GM03348 (cell line): Measurements from ENCODE around the gene SRF.

ENCODE experiments used
- DNase-seq: peaks from one replicate; pipeline ENCODE4 v3.0.0; 2012; ENCODE audit warnings: low spot score

The SRF gene

GRCh38 chr6:43183441-43183840 is 12.4 kb downstream of the SRF start:
- no peak for DNase-seq

DNA sequence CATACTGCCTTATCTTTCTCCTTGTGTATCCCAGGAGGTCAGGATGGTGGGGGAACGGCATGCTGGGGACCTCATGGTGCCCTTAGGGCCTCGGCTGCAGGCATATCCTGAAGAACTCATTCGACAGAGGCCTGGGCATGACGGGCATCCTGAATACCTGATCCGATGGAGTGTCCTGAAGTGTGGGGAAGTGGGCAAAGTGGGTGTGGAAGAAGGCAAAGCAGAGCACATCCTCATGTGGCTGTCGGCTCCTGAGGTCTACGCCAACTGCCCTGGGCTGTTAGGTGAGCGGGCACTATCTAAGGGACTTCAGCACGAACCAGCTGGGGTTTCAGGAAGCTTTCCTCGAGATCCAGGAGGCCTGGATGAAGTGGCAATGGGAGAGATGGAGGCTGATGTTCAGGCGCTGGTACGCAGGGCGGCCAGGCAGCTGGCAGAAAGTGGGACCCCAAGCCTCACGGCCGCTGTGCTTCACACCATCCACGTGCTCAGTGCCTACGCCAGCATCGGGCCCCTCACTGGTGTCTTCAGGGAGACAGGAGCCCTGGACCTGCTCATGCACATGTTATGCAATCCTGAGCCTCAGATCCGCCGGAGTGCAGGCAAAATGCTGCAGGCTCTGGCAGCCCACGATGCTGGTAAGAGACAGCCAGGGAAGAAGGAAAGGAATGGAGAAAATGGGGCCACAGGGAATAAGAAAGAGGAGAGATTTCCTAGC is 13.4 kb downstream of the SRF start:
- no peak for DNase-seq

DNA sequence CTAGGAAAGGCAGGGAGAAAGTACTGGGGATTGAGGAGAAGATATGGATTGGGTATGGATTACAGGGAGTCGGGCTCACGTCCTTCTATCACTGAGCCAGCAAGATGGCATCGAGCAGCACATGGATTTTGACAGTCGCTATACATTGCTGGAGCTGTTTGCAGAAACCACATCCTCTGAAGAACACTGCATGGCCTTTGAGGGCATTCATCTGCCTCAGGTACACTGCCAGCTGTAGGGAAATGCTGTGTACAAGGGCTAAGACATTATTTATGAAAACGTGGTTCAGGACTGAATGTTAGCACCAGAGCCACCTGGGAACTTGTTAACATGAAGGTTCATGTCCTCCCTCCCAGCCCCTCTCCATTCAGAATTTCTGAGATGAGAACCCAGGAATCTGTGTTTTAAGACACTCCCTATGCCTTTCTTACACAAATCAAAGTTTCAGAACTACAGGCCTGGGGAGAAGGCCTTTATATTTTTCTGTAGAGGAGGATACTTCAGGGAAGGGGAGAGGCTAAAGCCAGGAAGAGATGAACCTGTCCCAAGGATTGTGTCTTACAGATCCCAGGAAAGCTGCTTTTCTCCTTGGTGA is 14.4 kb downstream of the SRF start:
- DNase-seq = no peak

- no peak for DNase-seq
These were observed 14.9 kb downstream of the SRF start for GRCh38 chr6:43186019-43186418.

GRCh38 chr6:43186706-43187105 is 15.6 kb downstream of the SRF start:
- DNase-seq = no peak

DNA sequence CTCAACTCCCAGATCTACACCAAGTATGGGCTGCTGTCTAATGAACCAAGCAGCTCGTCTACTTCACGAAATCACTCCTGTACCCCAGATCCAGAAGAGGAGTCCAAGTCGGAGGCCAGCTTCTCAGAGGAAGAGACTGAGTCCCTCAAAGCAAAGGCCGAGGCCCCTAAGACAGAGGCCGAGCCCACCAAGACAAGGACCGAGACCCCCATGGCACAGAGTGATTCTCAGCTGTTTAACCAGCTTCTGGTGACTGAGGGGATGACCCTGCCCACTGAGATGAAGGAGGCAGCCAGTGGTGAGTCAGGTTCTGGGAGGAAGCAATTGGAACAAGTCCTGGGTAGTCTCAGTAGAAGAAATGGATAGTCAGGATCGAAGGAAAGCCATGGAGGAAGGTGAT is 16.8 kb downstream of the SRF start:
- DNase-seq = no peak

DNA sequence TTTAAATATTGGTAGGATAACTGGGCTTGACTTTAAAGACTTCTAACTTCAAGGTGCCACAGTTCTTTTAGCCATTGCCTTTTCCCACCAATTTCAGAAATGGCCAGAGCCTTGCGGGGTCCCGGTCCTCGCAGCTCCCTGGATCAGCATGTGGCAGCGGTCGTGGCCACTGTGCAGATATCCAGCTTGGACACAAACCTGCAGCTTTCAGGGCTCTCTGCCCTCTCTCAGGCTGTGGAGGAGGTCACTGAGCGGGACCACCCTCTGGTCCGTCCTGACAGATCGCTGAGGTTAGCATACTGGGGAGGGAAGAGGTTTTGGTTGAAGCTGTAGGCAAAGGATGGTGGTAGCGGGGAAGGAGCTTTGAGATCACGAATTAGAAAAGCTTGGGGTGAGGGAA is 17.4 kb downstream of the SRF start:
- DNase-seq = no peak

- DNase-seq = no peak
These were observed 18.8 kb downstream of the SRF start for GRCh38 chr6:43189776-43190304.

GRCh38 chr6:43192911-43193310 is 21.8 kb downstream of the SRF start:
- DNase-seq = no peak

GRCh38 chr6:43193929-43194328 is 22.9 kb downstream of the SRF start:
- no peak for DNase-seq

GRCh38 chr6:43196337-43196736 is 25.3 kb downstream of the SRF start:
- no peak for DNase-seq

GRCh38 chr6:43199912-43200311 is 28.8 kb downstream of the SRF start:
- no peak for DNase-seq

GRCh38 chr6:43200541-43200940 is 29.5 kb downstream of the SRF start:
- DNase-seq = no peak

- DNase-seq = no peak
These were observed 31.4 kb downstream of the SRF start for GRCh38 chr6:43202451-43202850.

- DNase-seq = no peak
These were observed 32.1 kb downstream of the SRF start for GRCh38 chr6:43203029-43203717.

DNA sequence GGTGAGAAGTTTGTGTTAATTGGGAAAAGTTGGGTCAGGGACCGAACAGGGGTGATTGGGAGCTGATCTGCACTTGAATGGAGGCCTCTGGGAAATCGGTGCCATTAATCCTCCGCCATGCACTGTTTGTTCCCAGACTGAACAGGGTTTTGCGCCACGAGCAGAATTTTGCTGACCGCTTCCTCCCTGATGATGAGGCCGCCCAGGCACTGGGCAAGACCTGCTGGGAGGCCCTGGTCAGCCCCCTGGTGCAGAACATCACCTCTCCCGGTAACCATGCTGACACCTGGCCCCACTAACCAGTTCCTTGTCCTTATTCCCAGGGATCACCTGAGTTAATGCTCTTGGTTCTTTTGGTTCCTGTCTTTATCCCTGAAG is 32.6 kb downstream of the SRF start:
- no peak for DNase-seq

- DNase-seq = no peak
These were observed 33.4 kb downstream of the SRF start for GRCh38 chr6:43204271-43205105.

GRCh38 chr6:43205849-43206248 is 34.8 kb downstream of the SRF start:
- no peak for DNase-seq

DNA sequence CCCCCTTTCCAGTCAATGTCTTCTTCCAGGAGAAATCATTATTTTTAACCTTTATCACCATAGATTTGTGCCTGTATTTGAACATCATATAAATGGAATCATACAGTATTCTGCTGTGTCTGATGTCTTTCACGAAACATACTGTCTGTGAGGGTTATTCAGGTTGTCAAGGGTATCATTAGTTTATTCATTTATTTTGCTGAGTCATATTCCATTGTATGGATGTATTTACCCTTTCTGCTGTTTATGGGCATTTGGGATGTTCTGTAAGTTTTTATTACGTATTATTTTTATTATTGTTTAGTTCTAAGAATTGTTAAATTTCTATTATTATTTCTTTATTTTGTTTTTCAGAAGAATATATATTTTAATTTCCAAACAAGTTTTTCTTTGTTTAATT is 36.2 kb downstream of the SRF start:
- DNase-seq = no peak

DNA sequence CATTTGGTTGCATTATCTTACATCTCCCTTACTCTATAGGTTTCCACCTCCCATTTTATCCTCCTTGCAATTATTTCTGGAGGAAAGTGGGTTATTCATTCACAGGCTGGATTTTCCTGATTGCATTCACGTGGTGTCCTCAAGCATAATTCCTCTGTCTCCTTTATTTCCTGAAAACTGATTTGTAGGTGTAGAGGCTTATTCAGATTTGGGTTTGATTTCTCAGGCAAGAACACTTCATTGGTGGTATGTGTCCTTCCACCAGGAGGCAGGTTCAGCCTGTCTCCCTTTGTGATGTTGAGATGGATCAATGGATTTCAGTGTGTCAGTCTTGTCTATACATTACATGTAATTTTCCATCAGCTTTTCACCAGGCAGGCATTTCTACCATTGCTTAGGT is 40.9 kb downstream of the SRF start:
- no peak for DNase-seq

- no peak for DNase-seq
These were observed 42.4 kb downstream of the SRF start for GRCh38 chr6:43213431-43213830.

DNA sequence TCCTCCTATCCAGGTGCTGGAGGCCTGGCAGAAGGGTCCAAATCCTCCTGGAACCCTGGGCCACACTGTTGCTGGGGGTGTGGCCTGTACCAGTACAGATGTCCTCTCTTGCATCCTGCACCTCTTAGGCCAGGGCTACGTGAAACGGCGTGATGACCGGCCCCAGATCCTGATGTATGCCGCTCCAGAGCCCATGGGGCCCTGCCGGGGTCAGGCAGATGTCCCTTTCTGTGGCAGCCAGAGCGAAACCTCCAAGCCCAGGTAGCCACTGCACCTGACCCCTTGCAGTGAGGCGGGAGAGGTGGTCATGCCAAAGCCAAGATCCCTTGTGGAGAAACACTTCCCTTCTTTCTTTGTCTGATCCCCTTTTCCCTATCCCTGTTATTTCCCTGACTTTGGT is 44.0 kb downstream of the SRF start:
- DNase-seq = no peak
